Left ventricle myocardium inferior (tissue), 1 donor: Measurements from ENCODE around the gene NSUN6. TPM values are rescaled to one million over a fixed set of nuclear protein-coding genes. Genes with fewer than 3 reads are reported as not detected.
A peak's percentile ranks its signal among the peaks of the same experiment; 100 is the strongest.
"Not testable (repeated sequence)": the region's sequence is repeated elsewhere in the genome, so short reads cannot be mapped to it uniquely, and the experiment has no call there.

Experiments
- DNase-seq: peaks from one replicate; pipeline ENCODE4 v3.0.0-alpha.2; 2020
- H3K27ac ChIP-seq: fragments of 200-600 bp; replicated peaks from 2 replicates; pipeline ENCODE4 v1.8.0; 2021
- H3K27me3 ChIP-seq: fragments of 200-600 bp; 2 replicates; pipeline ENCODE4 v1.8.0; 2021; ENCODE audit warnings: low read depth
- H3K36me3 ChIP-seq: fragments of 200-600 bp; 2 replicates; pipeline ENCODE4 v1.8.0; 2021
- H3K4me1 ChIP-seq: fragments of 200-600 bp; 2 replicates; pipeline ENCODE4 v1.8.0; 2021
- H3K4me3 ChIP-seq: fragments of 200-600 bp; 2 replicates; pipeline ENCODE4 v1.8.0; 2021; ENCODE audit warnings: mild to moderate bottlenecking, moderate library complexity
- H3K9me3 ChIP-seq: fragments of 200-600 bp; replicated peaks from 2 replicates; pipeline ENCODE4 v1.8.0; 2021
- intact Hi-C: fragments of 100-400 bp; cut with micrococcal nuclease; formaldehyde crosslinking; loops from one replicate; pipeline ENCODE4 v1.11.0; 2022
- total RNA-seq: library from RNA; stranded (reverse); fragmentation: NEBNext Ultra II Directional; extraction: Animal tissue kit (Norgen Biotek cat#: 25700); gene quantifications from one replicate; pipeline ENCODE4 v1.2.1, GENCODE V29; 2021
- TF ChIP-seq, protein P1 (sequence below): fragments of 200-600 bp; IDR thresholded peaks from 2 replicates; pipeline ENCODE4 v1.8.0; 2021; ENCODE audit warnings: antibody characterized with exemption, mild to moderate bottlenecking, borderline replicate concordance
- donor health status: DM: no; HTN: yes; CAD: no; lungs with severe emphysema.

The NSUN6 gene
- total RNA-seq, 1 donor from 2014 or later = 7.9 TPM

DNA sequence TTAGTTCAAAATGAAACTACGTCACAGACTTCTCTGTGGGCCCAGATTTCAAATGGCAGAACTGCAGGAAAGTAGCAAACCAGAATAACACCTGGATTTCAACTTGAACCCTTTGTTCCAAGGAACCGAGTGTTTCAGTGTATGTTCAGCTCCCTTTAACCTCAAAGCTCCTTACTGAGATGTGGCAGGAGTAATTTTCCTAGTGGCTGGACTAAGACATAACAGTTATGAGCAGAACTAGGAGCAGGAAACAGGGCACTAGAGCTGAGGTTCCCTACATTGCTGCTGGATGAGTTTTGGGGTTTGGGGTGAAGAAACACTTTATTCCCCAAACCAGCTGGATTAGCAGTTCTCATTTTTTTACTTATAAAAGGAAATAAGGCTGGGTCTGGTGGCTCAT, 50.1 kb downstream of the NSUN6 start:
- TF ChIP-seq, protein P1, sequence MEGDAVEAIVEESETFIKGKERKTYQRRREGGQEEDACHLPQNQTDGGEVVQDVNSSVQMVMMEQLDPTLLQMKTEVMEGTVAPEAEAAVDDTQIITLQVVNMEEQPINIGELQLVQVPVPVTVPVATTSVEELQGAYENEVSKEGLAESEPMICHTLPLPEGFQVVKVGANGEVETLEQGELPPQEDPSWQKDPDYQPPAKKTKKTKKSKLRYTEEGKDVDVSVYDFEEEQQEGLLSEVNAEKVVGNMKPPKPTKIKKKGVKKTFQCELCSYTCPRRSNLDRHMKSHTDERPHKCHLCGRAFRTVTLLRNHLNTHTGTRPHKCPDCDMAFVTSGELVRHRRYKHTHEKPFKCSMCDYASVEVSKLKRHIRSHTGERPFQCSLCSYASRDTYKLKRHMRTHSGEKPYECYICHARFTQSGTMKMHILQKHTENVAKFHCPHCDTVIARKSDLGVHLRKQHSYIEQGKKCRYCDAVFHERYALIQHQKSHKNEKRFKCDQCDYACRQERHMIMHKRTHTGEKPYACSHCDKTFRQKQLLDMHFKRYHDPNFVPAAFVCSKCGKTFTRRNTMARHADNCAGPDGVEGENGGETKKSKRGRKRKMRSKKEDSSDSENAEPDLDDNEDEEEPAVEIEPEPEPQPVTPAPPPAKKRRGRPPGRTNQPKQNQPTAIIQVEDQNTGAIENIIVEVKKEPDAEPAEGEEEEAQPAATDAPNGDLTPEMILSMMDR = no peak
- intact Hi-C loops = no loop called here
- Histone ChIP-seq H3K4me1 (no peaks in the 10 kb centered on the region), H3K9me3 (no peaks in the 10 kb centered on the region), H3K27ac (no peak overlapping the region), H3K27me3 (no peaks in the 10 kb centered on the region), H3K4me3 (no peak overlapping the region), H3K36me3 (peaks cover 13% of the 10 kb centered on the region)
- no peak for DNase-seq

DNA sequence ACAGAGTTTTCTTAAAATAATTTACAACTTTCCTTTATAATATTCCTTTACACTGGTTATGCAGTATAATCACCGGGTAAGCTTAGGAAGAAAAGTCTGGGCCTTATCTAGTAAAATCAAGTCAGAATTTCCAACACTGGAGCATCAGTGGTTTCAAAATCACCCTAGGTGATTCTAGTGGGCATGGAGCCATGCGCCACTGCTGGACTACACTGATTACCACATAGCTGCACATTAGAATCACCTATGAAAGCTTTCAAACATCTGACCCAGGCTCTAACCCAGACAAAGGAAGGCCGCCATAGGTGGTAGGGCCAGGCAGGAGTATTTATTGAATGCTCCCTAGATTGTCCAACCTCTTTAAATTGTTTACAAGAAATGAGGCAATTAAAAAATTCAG, 52.0 kb downstream of the NSUN6 start:
- H3K36me3 ChIP-seq = peaks cover 24% of the 10 kb centered on the region
- H3K4me3 ChIP-seq = no peak overlapping the region
- no peaks in the 10 kb centered on the region for H3K4me1 ChIP-seq
- no peaks in the 10 kb centered on the region for H3K9me3 ChIP-seq
- no peaks in the 10 kb centered on the region for H3K27me3 ChIP-seq
- TF ChIP-seq, protein P1 = no peak
- intact Hi-C loops = no loop called here
- no peak for DNase-seq
- H3K27ac ChIP-seq = no peak overlapping the region

- H3K36me3 ChIP-seq = peaks cover 14% of the 10 kb centered on the region
- intact Hi-C loops = no loop called here
- H3K27ac ChIP-seq = no peak overlapping the region
- H3K4me3 ChIP-seq = no peak overlapping the region
- TF ChIP-seq, protein P1 = peak; percentile 41
- no peak for DNase-seq
- peaks cover 6% of the 10 kb centered on the region for H3K9me3 ChIP-seq
- no peaks in the 10 kb centered on the region for H3K4me1 ChIP-seq
- no peaks in the 10 kb centered on the region for H3K27me3 ChIP-seq
Measured at GRCh38 chr10:18594574-18595156, 56.7 kb downstream of the NSUN6 start.

DNA sequence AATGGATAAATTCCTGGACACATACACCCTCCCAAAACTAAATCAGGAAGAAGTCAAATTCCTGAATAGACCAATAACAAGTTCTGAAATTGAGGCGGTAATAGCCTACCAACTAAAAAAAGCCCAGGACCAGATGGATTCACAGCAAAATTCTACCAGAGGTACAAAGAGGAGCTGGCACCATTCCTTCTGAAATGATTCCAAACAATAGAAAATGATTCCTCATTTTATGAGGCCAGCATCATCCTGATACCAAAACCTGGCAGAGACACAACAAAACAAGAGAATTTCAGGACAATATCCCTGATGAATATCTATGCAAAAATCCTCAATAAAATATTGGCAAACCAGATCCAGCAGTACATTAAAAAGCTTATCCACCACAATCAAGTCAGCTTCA, 60.2 kb downstream of the NSUN6 start:
- H3K4me1 ChIP-seq, intact Hi-C loops, H3K4me3 ChIP-seq, H3K27me3 ChIP-seq, DNase-seq, H3K9me3 ChIP-seq, H3K27ac ChIP-seq: not testable (repeated sequence)
- peaks cover 34% of the 10 kb centered on the region for H3K36me3 ChIP-seq

DNA sequence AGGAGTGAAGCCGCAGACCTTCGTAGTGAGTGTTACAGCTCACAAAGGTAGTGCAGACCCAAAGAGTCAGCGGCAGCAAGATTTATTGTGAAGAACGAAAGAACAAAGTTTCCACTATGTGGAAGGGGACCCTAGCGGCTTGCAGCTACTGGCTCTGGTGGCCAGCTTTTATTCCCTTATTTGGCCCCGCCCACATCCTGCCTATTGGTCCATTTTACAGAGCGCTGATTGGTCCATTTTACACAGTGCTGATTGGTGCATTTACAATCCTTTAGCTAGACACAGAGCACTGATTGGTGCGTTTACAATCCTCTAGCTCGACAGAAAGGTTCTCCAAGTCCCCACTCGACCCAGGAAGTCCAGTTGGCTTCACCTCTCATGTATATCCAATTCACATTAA, 64.8 kb downstream of the NSUN6 start:
- H3K4me3 ChIP-seq, H3K27me3 ChIP-seq, H3K9me3 ChIP-seq, H3K4me1 ChIP-seq, intact Hi-C loops, DNase-seq, H3K27ac ChIP-seq: not testable (repeated sequence)
- peaks cover 40% of the 10 kb centered on the region for H3K36me3 ChIP-seq

- Histone ChIP-seq H3K4me3 (no peak overlapping the region), H3K9me3 (no peaks in the 10 kb centered on the region), H3K27me3 (no peaks in the 10 kb centered on the region), H3K27ac (no peak overlapping the region), H3K36me3 (peaks cover 64% of the 10 kb centered on the region), H3K4me1 (peaks cover 9% of the 10 kb centered on the region)
- TF ChIP-seq, protein P1 = no peak
- no peak for DNase-seq
- intact Hi-C loops = no loop called here
Measured at GRCh38 chr10:18583575-18584270, 67.7 kb downstream of the NSUN6 start.
